PC-9 (cell line): ENCODE data around the gene WDR11.

Source experiments
- EZH2 ChIP-seq: fragments of 200-600 bp; sonication (generic); IDR thresholded peaks from 2 replicates; pipeline ENCODE4 v1.8.0; 2017; ENCODE audit warnings: antibody characterized with exemption, low read depth
- TF ChIP-seq, protein P1 (sequence below): fragments of 200-600 bp; sonication (generic); conservative IDR thresholded peaks from 2 replicates; pipeline ENCODE4 v1.6.1; 2017; ENCODE audit warnings: mixed run types, antibody characterized with exemption, mild to moderate bottlenecking, moderate library complexity

GRCh38 chr10:120894556-120894955 lies 43.4 kb downstream of the WDR11 start:
- TF ChIP-seq, protein P1, sequence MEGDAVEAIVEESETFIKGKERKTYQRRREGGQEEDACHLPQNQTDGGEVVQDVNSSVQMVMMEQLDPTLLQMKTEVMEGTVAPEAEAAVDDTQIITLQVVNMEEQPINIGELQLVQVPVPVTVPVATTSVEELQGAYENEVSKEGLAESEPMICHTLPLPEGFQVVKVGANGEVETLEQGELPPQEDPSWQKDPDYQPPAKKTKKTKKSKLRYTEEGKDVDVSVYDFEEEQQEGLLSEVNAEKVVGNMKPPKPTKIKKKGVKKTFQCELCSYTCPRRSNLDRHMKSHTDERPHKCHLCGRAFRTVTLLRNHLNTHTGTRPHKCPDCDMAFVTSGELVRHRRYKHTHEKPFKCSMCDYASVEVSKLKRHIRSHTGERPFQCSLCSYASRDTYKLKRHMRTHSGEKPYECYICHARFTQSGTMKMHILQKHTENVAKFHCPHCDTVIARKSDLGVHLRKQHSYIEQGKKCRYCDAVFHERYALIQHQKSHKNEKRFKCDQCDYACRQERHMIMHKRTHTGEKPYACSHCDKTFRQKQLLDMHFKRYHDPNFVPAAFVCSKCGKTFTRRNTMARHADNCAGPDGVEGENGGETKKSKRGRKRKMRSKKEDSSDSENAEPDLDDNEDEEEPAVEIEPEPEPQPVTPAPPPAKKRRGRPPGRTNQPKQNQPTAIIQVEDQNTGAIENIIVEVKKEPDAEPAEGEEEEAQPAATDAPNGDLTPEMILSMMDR: no peak
- TF ChIP-seq EZH2: no peak
